CD14-positive monocyte (primary cell): ENCODE measurements around the gene BBC3. TPM values are rescaled to one million over a fixed set of nuclear protein-coding genes. Genes with fewer than 3 reads are reported as not detected.

Source experiments
- DNase-seq, 3 donors: peaks; one replicate each; pipeline ENCODE4 v3.0.0-alpha.2; 2011 to 2022
- H2AFZ ChIP-seq: 2 replicates; pipeline ENCODE4 v1.6.0; 2012; ENCODE audit warnings: mild to moderate bottlenecking, low read depth, low read length, inconsistent platforms; ENCODE audit not compliant: insufficient read depth, poor library complexity, severe bottlenecking
- H3K27ac ChIP-seq, 2 donors: 1 replicate in 1 of 2; 2 replicates in 1 of 2; pipeline ENCODE4 v1.5.1; 2012 to 2013; ENCODE audit warnings: low read length in 2 of 2, control low read depth in 1 of 2, inconsistent platforms in 1 of 2, low read depth in 1 of 2, mild to moderate bottlenecking in 1 of 2
- H3K27me3 ChIP-seq, 2 donors: one replicate each; pipeline versions ENCODE4 v1.6.0 to v1.6.1; 2011 to 2013; ENCODE audit warnings: low read length in 2 of 2; ENCODE audit not compliant: control insufficient read depth in 2 of 2, insufficient read depth in 2 of 2
- H3K36me3 ChIP-seq, 2 donors: replicated peaks in 1 of 2; 1 replicate in 1 of 2; 2 replicates in 1 of 2; pipeline versions ENCODE4 v1.5.1 to v1.6.1; 2012 to 2013; ENCODE audit warnings: low read length in 2 of 2, control low read depth in 1 of 2, inconsistent platforms in 1 of 2, mild to moderate bottlenecking in 1 of 2; ENCODE audit not compliant: insufficient read depth in 2 of 2, control insufficient read depth in 1 of 2
- H3K4me1 ChIP-seq, 2 donors: 1 replicate in 1 of 2; 2 replicates in 1 of 2; pipeline versions ENCODE4 v1.5.1 to v1.6.1; 2012 to 2013; ENCODE audit warnings: low read length in 2 of 2, control low read depth in 1 of 2, inconsistent platforms in 1 of 2, mild to moderate bottlenecking in 1 of 2, moderate library complexity in 1 of 2; ENCODE audit not compliant: insufficient read depth in 2 of 2, control insufficient read depth in 1 of 2
- H3K4me2 ChIP-seq: replicated peaks from 2 replicates; pipeline ENCODE3; 2012; ENCODE audit warnings: low read length, moderate library complexity, mild to moderate bottlenecking; ENCODE audit not compliant: poor library complexity, severe bottlenecking; ENCODE audit errors: extremely low read depth
- H3K4me3 ChIP-seq, 3 experiments: fragments of 200-600 bp in 1 of 3; sonication (generic) in 1 of 3; replicated peaks in 1 of 3; 1 replicate in 2 of 3; 2 replicates in 1 of 3; pipeline ENCODE4 v1.5.1; 2011 to 2013; ENCODE audit warnings: low read length in 3 of 3, mild to moderate bottlenecking in 3 of 3, control low read depth in 2 of 3, low read depth in 2 of 3, inconsistent platforms in 1 of 3, moderate library complexity in 1 of 3
- H3K79me2 ChIP-seq: 2 replicates; pipeline ENCODE4 v1.6.0; 2012; ENCODE audit warnings: mild to moderate bottlenecking, control low read depth, inconsistent platforms, low read length, moderate library complexity; ENCODE audit not compliant: insufficient read depth
- H3K9ac ChIP-seq: 2 replicates; pipeline ENCODE4 v1.6.0; 2017; ENCODE audit warnings: low read length, mild to moderate bottlenecking; ENCODE audit not compliant: insufficient read depth, poor library complexity, severe bottlenecking
- H3K9me3 ChIP-seq, 2 donors: replicated peaks in 1 of 2; 1 replicate in 1 of 2; 2 replicates in 1 of 2; pipeline versions ENCODE4 v1.5.1 to v1.6.1; 2012 to 2013; ENCODE audit warnings: low read length in 2 of 2, control low read depth in 1 of 2; ENCODE audit not compliant: control insufficient read depth in 1 of 2, insufficient read depth in 1 of 2
- H4K20me1 ChIP-seq: 2 replicates; pipeline ENCODE4 v1.6.0; 2012; ENCODE audit warnings: mild to moderate bottlenecking, low read length, control low read depth, moderate library complexity; ENCODE audit not compliant: insufficient read depth
- H3K27ac Mint-ChIP-seq, 7 donors: one replicate each; pipeline ENCODE4 v1.8.0; 2020; ENCODE audit warnings: mild to moderate bottlenecking in 7 of 7, mixed read lengths in 7 of 7, moderate library complexity in 6 of 7, inconsistent platforms in 2 of 7
- H3K27me3 Mint-ChIP-seq, 3 donors: one replicate each; pipeline ENCODE4 v1.8.0; 2021 to 2022; ENCODE audit warnings: low read depth in 3 of 3, mild to moderate bottlenecking in 3 of 3, mixed read lengths in 3 of 3, moderate library complexity in 3 of 3, inconsistent platforms in 1 of 3
- H3K36me3 Mint-ChIP-seq, 2 donors: one replicate each; pipeline ENCODE4 v1.8.0; 2020; ENCODE audit warnings: mixed read lengths in 2 of 2, inconsistent platforms in 1 of 2, mild to moderate bottlenecking in 1 of 2
- H3K4me1 Mint-ChIP-seq: one replicate; pipeline ENCODE4 v1.8.0; 2020; ENCODE audit warnings: mild to moderate bottlenecking, mixed read lengths
- H3K4me3 Mint-ChIP-seq, 2 donors: one replicate each; pipeline ENCODE4 v1.8.0; 2020; ENCODE audit warnings: mild to moderate bottlenecking in 2 of 2, mixed read lengths in 2 of 2, moderate library complexity in 1 of 2
- H3K9me3 Mint-ChIP-seq, 7 donors: one replicate each; pipeline ENCODE4 v1.8.0; 2020 to 2022; ENCODE audit warnings: mixed read lengths in 7 of 7, mild to moderate bottlenecking in 6 of 7, moderate library complexity in 6 of 7, inconsistent platforms in 2 of 7
- CTCF ChIP-seq: fragments of 200-600 bp; IDR thresholded peaks from one replicate; pipeline ENCODE4 v1.8.0; 2022; ENCODE audit warnings: antibody characterized with exemption, mild to moderate bottlenecking
- WGBS: methylation state at CpG from one replicate; pipeline ENCODE4 v1.1.5; 2013; ENCODE audit warnings: missing lambda C conversion rate; ENCODE audit not compliant: insufficient coverage; 5-methylcytosine and 5-hydroxymethylcytosine counted together
- intact Hi-C, 2 donors: fragments of 100-400 bp; cut with micrococcal nuclease; formaldehyde crosslinking; loops; one replicate each; pipeline versions ENCODE4 v1.15.0 to v1.15.1; 2023
- polyA plus RNA-seq, 3 donors: library from polyadenylated mRNA; depleted of rRNA in 1 of 3; unstranded in 2 of 3; stranded (reverse) in 1 of 3; fragments of 300-500 nt in 2 of 3; fragments of >200 nt in 1 of 3; fragmentation: Illumina TruSeq in 2 of 3; gene quantifications; 1 replicate in 2 of 3; 2 replicates in 1 of 3; pipeline ENCODE4 v1.2.3, GENCODE V29; 2012 to 2021

Gene BBC3
- polyA plus RNA-seq, 3 donors = 2.5 to 17.4 (median 4.8) TPM

GRCh38 chr19:47258434-47258833 is 27.4 kb upstream of the BBC3 start:
- 95% methylated on average over 6 of the region's 9 CpGs for WGBS
- Histone ChIP-seq H3K36me3 (peaks cover 41 to 49% of the 10 kb centered on the region in 2 donors), H3K9me3 (no peaks in the 10 kb centered on the region), H3K4me2 (no peak overlapping the region), H2AFZ (no peak overlapping the region), H3K27me3 (no peaks in the 10 kb centered on the region), H3K27ac (no peak overlapping the region), H3K9ac (no peak overlapping the region), H3K4me1 (peaks cover 15 to 19% of the 10 kb centered on the region in 2 donors), H3K79me2 (peaks cover 18% of the 10 kb centered on the region), H4K20me1 (peaks cover 40% of the 10 kb centered on the region), H3K4me3 (no peak overlapping the region)
- peaks cover 43 to 51% of the 10 kb centered on the region in 2 donors for H3K36me3 Mint-ChIP-seq
- DNase-seq = no peak
- no peak for TF ChIP-seq CTCF
- intact Hi-C loops = no loop called here
- H3K27ac Mint-ChIP-seq = peak overlapping the region in 3 of 7 donors; percentile 38 to 99 (median 71)
- peak overlapping the region in 1 of 2 donors; percentile 93 for H3K4me3 Mint-ChIP-seq
- H3K27me3 Mint-ChIP-seq = peaks cover 0 to 3% (median 0%) of the 10 kb centered on the region in 3 donors
- peaks cover 21% of the 10 kb centered on the region for H3K4me1 Mint-ChIP-seq
- peaks cover 0 to 2% (median 0%) of the 10 kb centered on the region in 7 donors for H3K9me3 Mint-ChIP-seq

GRCh38 chr19:47257411-47258169 is 26.6 kb upstream of the BBC3 start:
- H3K27ac Mint-ChIP-seq = peak overlapping the region; percentile 89 to 99 (median 97)
- no peak for DNase-seq
- H3K4me2 ChIP-seq = peak overlapping the region; percentile 91
- peaks cover 18% of the 10 kb centered on the region for H3K79me2 ChIP-seq
- H3K36me3 Mint-ChIP-seq = peaks cover 38 to 43% of the 10 kb centered on the region in 2 donors
- no peak for TF ChIP-seq CTCF
- no peaks in the 10 kb centered on the region for H3K27me3 ChIP-seq
- H3K9me3 Mint-ChIP-seq = peaks cover 0 to 2% (median 0%) of the 10 kb centered on the region in 7 donors
- H4K20me1 ChIP-seq = peaks cover 38% of the 10 kb centered on the region
- peaks cover 21% of the 10 kb centered on the region for H3K4me1 Mint-ChIP-seq
- H3K27me3 Mint-ChIP-seq = peaks cover 0 to 5% (median 0%) of the 10 kb centered on the region in 3 donors
- intact Hi-C loops = loop anchor here (1.0 kb wide), 2 partner anchors 16 to 17 kb away; partner anchors contain the start of gene INAFM1 (in 1 of the 2)
- H3K4me3 ChIP-seq = peak overlapping the region; percentile 43 to 80 (median 58)
- H3K36me3 ChIP-seq = peaks cover 35 to 42% of the 10 kb centered on the region in 2 donors
- no peaks in the 10 kb centered on the region for H3K9me3 ChIP-seq
- 14% methylated on average over 25 of the region's 29 CpGs for WGBS
- peak overlapping the region; percentile 72 to 83 for H3K27ac ChIP-seq
- H2AFZ ChIP-seq = peak overlapping the region; percentile 50
- H3K9ac ChIP-seq = peak overlapping the region; percentile 51
- peaks cover 15 to 19% of the 10 kb centered on the region in 2 donors for H3K4me1 ChIP-seq
- H3K4me3 Mint-ChIP-seq = peak overlapping the region; percentile 84 to 93
